DOHH2 (cell line): ENCODE measurements around the gene ABAT.
"Not testable (repeated sequence)": the region's sequence is repeated elsewhere in the genome, so short reads cannot be mapped to it uniquely, and the experiment has no call there.

Experiments
- H3F3A ChIP-seq: fragments of 200-600 bp; sonication (generic), shearing (Covaris generic); 2 replicates; pipeline ENCODE4 v1.6.0; 2016; ENCODE audit warnings: antibody characterized with exemption, mild to moderate bottlenecking; ENCODE audit not compliant: control insufficient read depth, insufficient read depth
- H3K27ac ChIP-seq: fragments of 200-600 bp; sonication (generic); 2 replicates; pipeline ENCODE4 v1.5.1; 2014; ENCODE audit warnings: low read depth, mild to moderate bottlenecking, low read length, moderate library complexity
- H3K27me3 ChIP-seq: fragments of 200-600 bp; sonication (generic); 2 replicates; pipeline ENCODE4 v1.6.1; 2014; ENCODE audit warnings: mild to moderate bottlenecking, low read length, mixed read lengths; ENCODE audit not compliant: control insufficient read depth
- H3K36me3 ChIP-seq: fragments of 200-600 bp; sonication (generic); 2 replicates; pipeline ENCODE4 v1.6.1; 2014; ENCODE audit warnings: mild to moderate bottlenecking, low read length, moderate library complexity, mixed read lengths; ENCODE audit not compliant: control insufficient read depth
- H3K4me1 ChIP-seq: fragments of 200-600 bp; sonication (generic); 2 replicates; pipeline ENCODE4 v1.6.1; 2014; ENCODE audit warnings: mild to moderate bottlenecking, low read length, mixed read lengths; ENCODE audit not compliant: control insufficient read depth
- H3K4me2 ChIP-seq: fragments of 200-600 bp; sonication (generic); 2 replicates; pipeline ENCODE4 v1.6.0; 2014; ENCODE audit warnings: mild to moderate bottlenecking, low read length, moderate library complexity
- H3K4me3 ChIP-seq: fragments of 200-600 bp; sonication (generic); 2 replicates; pipeline ENCODE4 v1.5.1; 2014; ENCODE audit warnings: mild to moderate bottlenecking, low read length, mixed read lengths
- H3K79me2 ChIP-seq: fragments of 200-600 bp; sonication (generic); 2 replicates; pipeline ENCODE4 v1.6.1; 2014; ENCODE audit warnings: mild to moderate bottlenecking, low read length, mixed read lengths; ENCODE audit not compliant: control insufficient read depth
- H3K9me2 ChIP-seq: fragments of 200-600 bp; sonication (generic); replicated peaks from 2 replicates; pipeline ENCODE4 v1.6.1; 2014; ENCODE audit warnings: mild to moderate bottlenecking, low read length, mixed read lengths; ENCODE audit not compliant: control insufficient read depth
- H3K9me3 ChIP-seq: fragments of 200-600 bp; sonication (generic); 2 replicates; pipeline ENCODE4 v1.6.1; 2014; ENCODE audit warnings: antibody characterized with exemption, low read length, mixed read lengths; ENCODE audit not compliant: control insufficient read depth, insufficient read depth
- H4K20me1 ChIP-seq: fragments of 200-600 bp; sonication (generic); 2 replicates; pipeline ENCODE4 v1.6.0; 2014; ENCODE audit warnings: low read depth, mild to moderate bottlenecking, antibody characterized with exemption, low read length, moderate library complexity; ENCODE audit not compliant: control insufficient read depth, insufficient read depth
- CTCF ChIP-seq: fragments of 200-600 bp; sonication (generic); IDR thresholded peaks from one replicate; pipeline ENCODE4 v1.5.1; 2014; ENCODE audit warnings: antibody characterized with exemption, mild to moderate bottlenecking, low read depth, low read length; ENCODE audit not compliant: poor library complexity, severe bottlenecking
- EZH2phosphoT487 ChIP-seq: fragments of 200-600 bp; sonication (generic); IDR thresholded peaks from 2 replicates; pipeline ENCODE4 v1.6.1; 2017; ENCODE audit warnings: borderline replicate concordance, mild to moderate bottlenecking, antibody characterized with exemption, low read length, moderate library complexity, mixed read lengths

The ABAT gene

GRCh38 chr16:8798535-8799157 is 124.2 kb downstream of the ABAT start:
- H3K27me3 ChIP-seq, result no peaks in the 10 kb centered on the region
- TF ChIP-seq CTCF, result no peak
- TF ChIP-seq EZH2phosphoT487, result no peak
- no peaks in the 10 kb centered on the region for H3K9me3 ChIP-seq
- H3K79me2 ChIP-seq, result peaks cover 92% of the 10 kb centered on the region
- H3K4me3 ChIP-seq, result peak overlapping the region; percentile 95
- H3K4me1 ChIP-seq, result peaks cover 35% of the 10 kb centered on the region
- H3K27ac ChIP-seq, result peak overlapping the region; percentile 35
- H3K9me2 ChIP-seq, result no peaks in the 10 kb centered on the region
- H3F3A ChIP-seq, result no peaks in the 10 kb centered on the region
- peak overlapping the region; percentile 98 for H3K4me2 ChIP-seq
- H3K36me3 ChIP-seq, result peaks cover 71% of the 10 kb centered on the region
- peaks cover 19% of the 10 kb centered on the region for H4K20me1 ChIP-seq

GRCh38 chr16:8801701-8802100 is 127.3 kb downstream of the ABAT start:
- peaks cover 94% of the 10 kb centered on the region for H3K79me2 ChIP-seq
- H3K9me3 ChIP-seq, result no peaks in the 10 kb centered on the region
- TF ChIP-seq EZH2phosphoT487 (no peak), CTCF (no peak)
- no peak overlapping the region for H3K4me2 ChIP-seq
- H3K4me1 ChIP-seq, result peaks cover 22% of the 10 kb centered on the region
- no peaks in the 10 kb centered on the region for H3F3A ChIP-seq
- no peak overlapping the region for H3K27ac ChIP-seq
- H4K20me1 ChIP-seq, result peaks cover 19% of the 10 kb centered on the region
- H3K9me2 ChIP-seq, result no peaks in the 10 kb centered on the region
- H3K36me3 ChIP-seq, result peaks cover 82% of the 10 kb centered on the region
- no peak overlapping the region for H3K4me3 ChIP-seq
- H3K27me3 ChIP-seq, result no peaks in the 10 kb centered on the region

- not testable (repeated sequence) for H3K4me3 ChIP-seq
- Histone ChIP-seq H4K20me1 (peaks cover 19% of the 10 kb centered on the region; the same call in 1 of the 2 replicates), H3K79me2 (peaks cover 77% of the 10 kb centered on the region)
Measured at GRCh38 chr16:8803733-8804132, 129.3 kb downstream of the ABAT start.

GRCh38 chr16:8804313-8804712 is 129.9 kb downstream of the ABAT start:
- no peaks in the 10 kb centered on the region for H3F3A ChIP-seq
- H3K27me3 ChIP-seq, result no peaks in the 10 kb centered on the region
- H3K27ac ChIP-seq, result no peak overlapping the region
- peaks cover 13% of the 10 kb centered on the region; the same call in 1 of the 2 replicates for H4K20me1 ChIP-seq
- peaks cover 90% of the 10 kb centered on the region for H3K36me3 ChIP-seq
- no peaks in the 10 kb centered on the region for H3K9me2 ChIP-seq
- H3K4me3 ChIP-seq, result no peak overlapping the region
- TF ChIP-seq EZH2phosphoT487 (no peak), CTCF (no peak)
- H3K4me2 ChIP-seq, result no peak overlapping the region
- peaks cover 11% of the 10 kb centered on the region for H3K4me1 ChIP-seq
- peaks cover 76% of the 10 kb centered on the region for H3K79me2 ChIP-seq
- H3K9me3 ChIP-seq, result no peaks in the 10 kb centered on the region

More at GRCh38 chr16:8803733-8804132, 129.3 kb downstream of the ABAT start:
- not testable (repeated sequence) for H3K27ac ChIP-seq, H3F3A ChIP-seq, H3K27me3 ChIP-seq, H3K9me3 ChIP-seq, H3K9me2 ChIP-seq, H3K4me2 ChIP-seq
- peaks cover 17% of the 10 kb centered on the region for H3K4me1 ChIP-seq
- H3K36me3 ChIP-seq, result peaks cover 90% of the 10 kb centered on the region
